IMR-90 (cell line): ENCODE data around the gene KCNN4. TPM values are rescaled to one million over a fixed set of nuclear protein-coding genes. Genes with fewer than 3 reads are reported as not detected.

Source experiments
- ATAC-seq: fragments of 200-7000 bp; cut with Tn5 transposase; 2 replicates; pipeline ENCODE4 v1.9.1; 2020; ENCODE audit warnings: low read depth, mild to moderate bottlenecking, moderate library complexity
- BruUV-seq: library from RNA; stranded (reverse); fragments of 400-500 nt; replicated peaks from 2 replicates; lab custom pipeline; 2021; lab: Mats Ljungman, UMichigan
- CTCF ChIA-PET: fragments of 300-600 bp; formaldehyde crosslinking; extraction: SDS; loops from one replicate; lab custom pipeline; 2021; ENCODE audit warnings: antibody characterized with exemption; lab: Yijun Ruan, JAX
- POLR2A ChIA-PET: fragments of 300-600 bp; sonication (Branson Sonifier 250); formaldehyde crosslinking; loops from one replicate; lab custom pipeline; 2022; ENCODE audit warnings: antibody characterized with exemption; ENCODE audit not compliant: unreplicated experiment; lab: Charles Lee
- DNase-seq: peaks from one replicate; pipeline ENCODE4 v3.0.0; 2013
- H2AFZ ChIP-seq: replicated peaks from 2 replicates; pipeline ENCODE3; 2013; ENCODE audit warnings: low read length, mild to moderate bottlenecking; ENCODE audit not compliant: poor library complexity
- H2AK5ac ChIP-seq: 2 replicates; pipeline ENCODE4 v1.6.1; 2013; ENCODE audit warnings: low read depth, low read length, inconsistent platforms
- H2AK9ac ChIP-seq: replicated peaks from 2 replicates; pipeline ENCODE3; 2013; ENCODE audit warnings: mild to moderate bottlenecking, low read depth, low read length, moderate library complexity; ENCODE audit not compliant: poor library complexity
- H2BK120ac ChIP-seq: 2 replicates; pipeline ENCODE4 v1.6.1; 2013; ENCODE audit warnings: low read depth, low read length, inconsistent platforms
- H2BK15ac ChIP-seq: 3 replicates; pipeline ENCODE4 v1.6.1; 2013; ENCODE audit warnings: low read depth, low read length, inconsistent platforms
- H2BK20ac ChIP-seq: 2 replicates; pipeline ENCODE4 v1.6.1; 2013; ENCODE audit warnings: low read depth, mild to moderate bottlenecking, inconsistent platforms, low read length, moderate library complexity
- H2BK5ac ChIP-seq: 2 replicates; pipeline ENCODE4 v1.6.1; 2013; ENCODE audit warnings: mild to moderate bottlenecking, low read depth, low read length, inconsistent platforms; ENCODE audit not compliant: poor library complexity, severe bottlenecking
- H3K14ac ChIP-seq: replicated peaks from 2 replicates; pipeline ENCODE4 v1.6.1; 2013; ENCODE audit warnings: low read depth, low read length, inconsistent platforms
- H3K18ac ChIP-seq: 2 replicates; pipeline ENCODE4 v1.6.1; 2013; ENCODE audit warnings: low read depth, low read length, control low read depth
- H3K23ac ChIP-seq: 2 replicates; pipeline ENCODE4 v1.6.1; 2013; ENCODE audit warnings: low read depth, low read length, inconsistent platforms
- H3K27ac ChIP-seq: 2 replicates; pipeline ENCODE4 v1.5.1; 2013; ENCODE audit warnings: mild to moderate bottlenecking, control low read depth, low read length; ENCODE audit not compliant: insufficient read depth
- H3K27me3 ChIP-seq: 2 replicates; pipeline ENCODE4 v1.6.1; 2013; ENCODE audit warnings: low read length; ENCODE audit not compliant: control insufficient read depth, insufficient read depth
- H3K36me3 ChIP-seq: 2 replicates; pipeline ENCODE4 v1.6.1; 2013; ENCODE audit warnings: low read length, mixed read lengths; ENCODE audit not compliant: control insufficient read depth, insufficient read depth
- H3K4ac ChIP-seq: 2 replicates; pipeline ENCODE4 v1.6.1; 2013; ENCODE audit warnings: low read depth, low read length, inconsistent platforms
- H3K4me1 ChIP-seq: 2 replicates; pipeline ENCODE4 v1.6.1; 2013; ENCODE audit warnings: low read length, mixed read lengths; ENCODE audit not compliant: control insufficient read depth, insufficient read depth
- H3K4me2 ChIP-seq: 2 replicates; pipeline ENCODE4 v1.6.1; 2013; ENCODE audit warnings: low read depth, mild to moderate bottlenecking, control low read depth, low read length, moderate library complexity
- H3K4me3 ChIP-seq: 2 replicates; pipeline ENCODE4 v1.5.1; 2013; ENCODE audit warnings: low read depth, mild to moderate bottlenecking, control low read depth, low read length, moderate library complexity; ENCODE audit not compliant: insufficient read depth
- H3K56ac ChIP-seq: 2 replicates; pipeline ENCODE4 v1.6.1; 2013; ENCODE audit warnings: low read length, inconsistent platforms; ENCODE audit not compliant: insufficient read depth; ENCODE audit errors: extremely low read depth
- H3K79me1 ChIP-seq, 2 experiments: 2 replicates each; pipeline ENCODE4 v1.6.1; 2013; ENCODE audit warnings: low read length in 2 of 2, inconsistent platforms in 1 of 2, low read depth in 1 of 2
- H3K9ac ChIP-seq: 2 replicates; pipeline ENCODE4 v1.6.1; 2013; ENCODE audit warnings: low read depth, low read length, control low read depth
- H3K9me1 ChIP-seq: 2 replicates; pipeline ENCODE4 v1.6.1; 2013; ENCODE audit warnings: low read length, inconsistent platforms; ENCODE audit not compliant: insufficient read depth
- H3K9me3 ChIP-seq: 2 replicates; pipeline ENCODE4 v1.6.1; 2013; ENCODE audit warnings: low read length; ENCODE audit not compliant: control insufficient read depth, insufficient read depth
- H4K20me1 ChIP-seq: 2 replicates; pipeline ENCODE4 v1.6.1; 2013; ENCODE audit warnings: low read length, inconsistent platforms; ENCODE audit not compliant: insufficient read depth
- H4K5ac ChIP-seq: 2 replicates; pipeline ENCODE4 v1.6.1; 2013; ENCODE audit warnings: mild to moderate bottlenecking, low read depth, low read length, control low read depth
- H4K8ac ChIP-seq, 2 experiments: 2 replicates each; pipeline ENCODE4 v1.6.1; 2013; ENCODE audit warnings: low read depth in 2 of 2, low read length in 2 of 2, control low read depth in 1 of 2, inconsistent platforms in 1 of 2
- H4K91ac ChIP-seq: 2 replicates; pipeline ENCODE4 v1.6.1; 2013; ENCODE audit warnings: low read depth, low read length, inconsistent platforms; ENCODE audit not compliant: insufficient read depth
- CEBPB ChIP-seq: IDR thresholded peaks from 2 replicates; pipeline ENCODE4 v1.6.1; 2012; ENCODE audit warnings: low read depth, low read length, improper control_type of control experiment
- CHD1 ChIP-seq: IDR thresholded peaks from 2 replicates; pipeline ENCODE4 v1.6.1; 2012; ENCODE audit warnings: low read depth, low read length, improper control_type of control experiment
- FOS ChIP-seq: fragments of 150-350 bp; IDR thresholded peaks from 2 replicates; pipeline ENCODE4 v1.6.1; 2016; ENCODE audit warnings: low read depth, low read length
- MXI1 ChIP-seq: IDR thresholded peaks from 2 replicates; pipeline ENCODE4 v1.6.1; 2012; ENCODE audit warnings: low read depth, mild to moderate bottlenecking, low read length, moderate library complexity, borderline replicate concordance
- NFE2L2 ChIP-seq: fragments of 150-350 bp; IDR thresholded peaks from 2 replicates; pipeline ENCODE4 v1.6.1; 2016; ENCODE audit warnings: low read depth, mild to moderate bottlenecking, low read length
- POLR2A ChIP-seq: IDR thresholded peaks from 2 replicates; pipeline ENCODE4 v1.6.1; 2012; ENCODE audit warnings: mild to moderate bottlenecking, low read depth, low read length
- RCOR1 ChIP-seq: IDR thresholded peaks from 2 replicates; pipeline ENCODE4 v1.6.1; 2012; ENCODE audit warnings: mild to moderate bottlenecking, low read length, improper control_type of control experiment; ENCODE audit not compliant: insufficient replicate concordance
- RFX5 ChIP-seq: IDR thresholded peaks from 2 replicates; pipeline ENCODE4 v1.8.0; 2012; ENCODE audit warnings: low read depth, mild to moderate bottlenecking, low read length, moderate library complexity
- WGBS, 2 experiments: methylation state at CpG; one replicate each; pipeline versions ENCODE4 v1.1.5 to v1.1.7; 2013; ENCODE audit warnings: missing lambda C conversion rate in 2 of 2; ENCODE audit not compliant: insufficient read length in 1 of 2; ENCODE audit errors: extremely low coverage in 2 of 2; 5-methylcytosine and 5-hydroxymethylcytosine counted together
- dilution Hi-C: fragments of 300-500 bp; cut with HindIII; formaldehyde crosslinking; loops from one replicate; pipeline ENCODE4 v1.14.3; 2018; ENCODE audit warnings: low sequenced_read_pairs; ENCODE audit not compliant: unreplicated experiment
- in situ Hi-C: fragments of 300-500 bp; cut with MboI; formaldehyde crosslinking; loops from 3 replicates; pipeline ENCODE4 v1.14.3; 2019; ENCODE audit warnings: low sequenced_read_pairs, inconsistent platforms, mixed read lengths
- intact Hi-C: fragments of 100-400 bp; cut with micrococcal nuclease; formaldehyde crosslinking; loops from 2 replicates; pipeline ENCODE4 v1.10.0; 2022
- polyA plus RNA-seq, 3 experiments: library from polyadenylated mRNA; depleted of rRNA; stranded (reverse); fragments of >200 nt; gene quantifications; 2 replicates each; pipeline ENCODE4 v1.2.3, GENCODE V29; 2012; ENCODE audit warnings: low replicate concordance in 1 of 3
- total RNA-seq: library from RNA; depleted of rRNA; stranded (reverse); fragments of >200 nt; gene quantifications from 2 replicates; pipeline ENCODE4 v1.2.3, GENCODE V29; 2012
- TF ChIP-seq, protein P1 (sequence below): conservative IDR thresholded peaks from 2 replicates; pipeline ENCODE4 v1.5.1; 2012; ENCODE audit warnings: mild to moderate bottlenecking, low read depth, low read length, improper control_type of control experiment
- TF ChIP-seq, protein P2 (sequence below): fragments of 150-350 bp; IDR thresholded peaks from 2 replicates; pipeline ENCODE4 v1.6.1; 2016; ENCODE audit warnings: low read depth, mild to moderate bottlenecking, low read length, moderate library complexity, borderline replicate concordance

KCNN4 gene
- total and polyA plus RNA-seq, 2 of the 4 experiments (the other 2 are of a cell fraction): 0.54 to 0.99 TPM

DNA sequence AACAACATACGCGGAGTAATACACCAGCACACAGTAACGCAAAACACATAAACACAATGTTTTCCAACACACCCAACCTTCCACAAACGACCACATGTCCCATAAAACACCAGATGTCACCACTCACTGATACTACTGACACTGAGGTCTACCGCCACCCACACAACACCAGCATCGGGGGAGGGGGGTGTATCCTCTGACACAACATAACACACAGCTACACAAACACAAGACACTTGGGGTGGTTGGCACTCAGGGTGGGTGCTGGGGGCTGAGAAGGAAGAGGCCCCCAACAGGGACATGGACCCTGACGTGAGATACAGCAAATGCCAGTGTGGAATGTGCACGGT, 1.5 kb upstream of the KCNN4 start:
- Histone ChIP-seq H4K5ac (no peak overlapping the region), H2BK120ac (peak overlapping the region; percentile 60; the same call in 1 of the 2 replicates), H3K9me3 (no peaks in the 10 kb centered on the region), H4K20me1 (no peaks in the 10 kb centered on the region), H3K79me1 (no peaks in the 10 kb centered on the region), H2AK9ac (peak overlapping the region; percentile 88), H3K4me2 (no peak overlapping the region), H3K27ac (no peak overlapping the region), H3K56ac (no peak overlapping the region), H2BK5ac (peak overlapping the region; percentile 44), H3K4me3 (no peak overlapping the region), H2AK5ac (peak overlapping the region; percentile 52), H3K36me3 (no peaks in the 10 kb centered on the region), H2AFZ (peak overlapping the region; percentile 69), H3K4ac (peak overlapping the region; percentile 24), H3K27me3 (no peaks in the 10 kb centered on the region), H3K18ac (no peak overlapping the region), H3K23ac (no peak overlapping the region), H3K4me1 (peaks cover 12% of the 10 kb centered on the region), H3K9ac (no peak overlapping the region), H2BK20ac (peak overlapping the region; percentile 64; the same call in 1 of the 2 replicates), H3K9me1 (peaks cover 8% of the 10 kb centered on the region), H3K14ac (0 out of 2 replicates have a peak overlapping the region, but pooled peaks have one; percentile 45), H4K8ac (0 out of 4 replicates have a peak overlapping the region, but pooled peaks of 1 of the 2 experiments have one; percentile 58), H2BK15ac (0 out of 3 replicates have a peak overlapping the region, but pooled peaks have one; percentile 3), H4K91ac (no peak overlapping the region; the same call in 1 of the 2 replicates)
- ChIA-PET CTCF (no interaction called here), POLR2A (no interaction called here)
- BruUV-seq: no TSS peak
- intact Hi-C loops (no loop called here), in situ Hi-C loops (loop anchor here (5.0 kb wide), 1 partner anchor 35 kb away; no protein-coding TSS in a partner anchor), dilution Hi-C loops (no loop called here)
- DNase-seq (no peak), ATAC-seq (no peak)
- 50% methylated on average over 2 of the region's 8 CpGs; no CpG with 5 or more reads in 1 of the 2 experiments for WGBS, 2 experiments
- TF ChIP-seq MXI1 (no peak), FOS (no peak), CHD1 (no peak), CEBPB (no peak), POLR2A (no peak), RFX5 (no peak), NFE2L2 (no peak), RCOR1 (no peak)
- TF ChIP-seq, protein P1, sequence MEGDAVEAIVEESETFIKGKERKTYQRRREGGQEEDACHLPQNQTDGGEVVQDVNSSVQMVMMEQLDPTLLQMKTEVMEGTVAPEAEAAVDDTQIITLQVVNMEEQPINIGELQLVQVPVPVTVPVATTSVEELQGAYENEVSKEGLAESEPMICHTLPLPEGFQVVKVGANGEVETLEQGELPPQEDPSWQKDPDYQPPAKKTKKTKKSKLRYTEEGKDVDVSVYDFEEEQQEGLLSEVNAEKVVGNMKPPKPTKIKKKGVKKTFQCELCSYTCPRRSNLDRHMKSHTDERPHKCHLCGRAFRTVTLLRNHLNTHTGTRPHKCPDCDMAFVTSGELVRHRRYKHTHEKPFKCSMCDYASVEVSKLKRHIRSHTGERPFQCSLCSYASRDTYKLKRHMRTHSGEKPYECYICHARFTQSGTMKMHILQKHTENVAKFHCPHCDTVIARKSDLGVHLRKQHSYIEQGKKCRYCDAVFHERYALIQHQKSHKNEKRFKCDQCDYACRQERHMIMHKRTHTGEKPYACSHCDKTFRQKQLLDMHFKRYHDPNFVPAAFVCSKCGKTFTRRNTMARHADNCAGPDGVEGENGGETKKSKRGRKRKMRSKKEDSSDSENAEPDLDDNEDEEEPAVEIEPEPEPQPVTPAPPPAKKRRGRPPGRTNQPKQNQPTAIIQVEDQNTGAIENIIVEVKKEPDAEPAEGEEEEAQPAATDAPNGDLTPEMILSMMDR: no peak
- TF ChIP-seq, protein P2, sequence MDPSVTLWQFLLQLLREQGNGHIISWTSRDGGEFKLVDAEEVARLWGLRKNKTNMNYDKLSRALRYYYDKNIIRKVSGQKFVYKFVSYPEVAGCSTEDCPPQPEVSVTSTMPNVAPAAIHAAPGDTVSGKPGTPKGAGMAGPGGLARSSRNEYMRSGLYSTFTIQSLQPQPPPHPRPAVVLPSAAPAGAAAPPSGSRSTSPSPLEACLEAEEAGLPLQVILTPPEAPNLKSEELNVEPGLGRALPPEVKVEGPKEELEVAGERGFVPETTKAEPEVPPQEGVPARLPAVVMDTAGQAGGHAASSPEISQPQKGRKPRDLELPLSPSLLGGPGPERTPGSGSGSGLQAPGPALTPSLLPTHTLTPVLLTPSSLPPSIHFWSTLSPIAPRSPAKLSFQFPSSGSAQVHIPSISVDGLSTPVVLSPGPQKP: no peak
